Measurements from ENCODE around the gene CAMKK2. TPM values are rescaled to one million over a fixed set of nuclear protein-coding genes. Genes with fewer than 3 reads are reported as not detected.
"Not testable (repeated sequence)": the region's sequence is repeated elsewhere in the genome, so short reads cannot be mapped to it uniquely, and the experiment has no call there.

CAMKK2 gene
- polyA plus RNA-seq, 1 of the 3 experiments (the other 2 are of a cell fraction): 23.6 TPM

DNA sequence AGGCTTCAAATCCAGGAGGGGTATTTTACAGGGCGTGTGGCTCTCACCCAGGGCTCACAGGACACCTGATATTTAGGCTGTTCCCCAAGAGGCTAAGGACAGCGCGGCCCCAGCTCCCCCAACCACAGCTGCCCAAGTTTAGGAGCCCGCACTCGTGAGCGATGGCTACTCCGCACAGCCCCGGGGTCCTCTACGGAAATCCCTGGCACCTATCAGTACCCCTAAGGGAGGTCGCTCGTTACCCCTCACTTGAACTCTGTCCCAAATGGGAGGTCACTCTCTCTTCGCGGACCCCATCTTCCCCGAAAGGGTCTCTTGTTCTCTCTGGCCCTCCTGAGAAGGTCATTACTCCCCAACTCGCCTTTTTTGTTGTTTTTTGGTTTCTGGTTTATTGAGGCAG is 87.3 kb downstream of the CAMKK2 start (continued):
- TF ChIP-seq, protein P1, sequence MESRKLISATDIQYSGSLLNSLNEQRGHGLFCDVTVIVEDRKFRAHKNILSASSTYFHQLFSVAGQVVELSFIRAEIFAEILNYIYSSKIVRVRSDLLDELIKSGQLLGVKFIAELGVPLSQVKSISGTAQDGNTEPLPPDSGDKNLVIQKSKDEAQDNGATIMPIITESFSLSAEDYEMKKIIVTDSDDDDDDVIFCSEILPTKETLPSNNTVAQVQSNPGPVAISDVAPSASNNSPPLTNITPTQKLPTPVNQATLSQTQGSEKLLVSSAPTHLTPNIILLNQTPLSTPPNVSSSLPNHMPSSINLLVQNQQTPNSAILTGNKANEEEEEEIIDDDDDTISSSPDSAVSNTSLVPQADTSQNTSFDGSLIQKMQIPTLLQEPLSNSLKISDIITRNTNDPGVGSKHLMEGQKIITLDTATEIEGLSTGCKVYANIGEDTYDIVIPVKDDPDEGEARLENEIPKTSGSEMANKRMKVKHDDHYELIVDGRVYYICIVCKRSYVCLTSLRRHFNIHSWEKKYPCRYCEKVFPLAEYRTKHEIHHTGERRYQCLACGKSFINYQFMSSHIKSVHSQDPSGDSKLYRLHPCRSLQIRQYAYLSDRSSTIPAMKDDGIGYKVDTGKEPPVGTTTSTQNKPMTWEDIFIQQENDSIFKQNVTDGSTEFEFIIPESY (IDR thresholded peaks at IDR 0.05; ENCODE audit: borderline replicate concordance, low read depth): no peak
- TF ChIP-seq YY1 (IDR thresholded peaks at IDR 0.05; ENCODE audit: low read depth): no peak
- no peak for TF ChIP-seq GATA2 (CRISPR knock-in tag; IDR thresholded peaks at IDR 0.05)
- no peak for TF ChIP-seq RCOR1 (IDR thresholded peaks at IDR 0.05; ENCODE audit: low read length)
- no peak for TF ChIP-seq EP300 (IDR thresholded peaks at IDR 0.05; ENCODE audit: borderline replicate concordance in 1 of 2, low read depth in 1 of 2, low read length in 1 of 2)

DNA sequence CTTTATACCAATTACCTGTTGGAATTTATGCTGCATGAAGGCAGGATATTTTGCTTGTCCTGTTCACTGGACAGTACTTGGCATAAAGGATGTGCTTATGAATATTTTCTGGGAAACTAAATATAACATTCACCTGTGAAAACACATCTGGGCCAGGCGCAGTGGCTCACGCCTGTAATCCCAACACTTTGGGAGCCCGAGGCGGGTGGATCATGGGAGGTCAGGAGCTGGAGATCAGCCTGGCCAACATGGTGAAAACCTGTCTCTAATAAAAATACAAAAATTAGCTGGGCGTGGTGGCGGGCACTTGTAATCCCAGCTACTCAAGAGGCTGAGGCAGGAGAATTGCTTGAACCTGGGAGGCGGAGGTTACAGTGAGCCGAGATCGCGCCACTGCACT is 87.9 kb downstream of the CAMKK2 start:
- H3K9ac ChIP-seq; H3K4me3 ChIP-seq (ENCODE audit: low read depth in 2 of 2, low read length in 1 of 2); H3K27me3 ChIP-seq (ENCODE audit: insufficient read depth); H3K27ac ChIP-seq (ENCODE audit: low read depth in 2 of 2, low read length in 1 of 2); H3K36me3 ChIP-seq (replicated peaks in 1 of 2; ENCODE audit: control insufficient read depth in 1 of 2, insufficient read depth in 2 of 2, low read length in 1 of 2); H3K79me2 ChIP-seq (ENCODE audit: insufficient read depth); H2AFZ ChIP-seq (ENCODE audit: low read depth); DNase-seq; H3K4me2 ChIP-seq; H4K20me1 ChIP-seq (ENCODE audit: insufficient read depth); H3K9me3 ChIP-seq; POLR2A ChIA-PET; H3K9me2 ChIP-seq; H3K4me1 ChIP-seq (ENCODE audit: control insufficient read depth in 1 of 2, insufficient read depth in 2 of 2, low read depth in 1 of 2, low read length in 1 of 2); H3F3A ChIP-seq (replicated peaks; ENCODE audit: insufficient read depth): not testable (repeated sequence)
- 97% methylated on average over 10 of the region's 10 CpGs for WGBS (ENCODE audit: low lambda C conversion rate)
- CTCF ChIA-PET: interaction anchor here (1.3 kb wide), 1 partner anchor 96 kb away, joined by 4 read pairs; no protein-coding TSS in a partner anchor

DNA sequence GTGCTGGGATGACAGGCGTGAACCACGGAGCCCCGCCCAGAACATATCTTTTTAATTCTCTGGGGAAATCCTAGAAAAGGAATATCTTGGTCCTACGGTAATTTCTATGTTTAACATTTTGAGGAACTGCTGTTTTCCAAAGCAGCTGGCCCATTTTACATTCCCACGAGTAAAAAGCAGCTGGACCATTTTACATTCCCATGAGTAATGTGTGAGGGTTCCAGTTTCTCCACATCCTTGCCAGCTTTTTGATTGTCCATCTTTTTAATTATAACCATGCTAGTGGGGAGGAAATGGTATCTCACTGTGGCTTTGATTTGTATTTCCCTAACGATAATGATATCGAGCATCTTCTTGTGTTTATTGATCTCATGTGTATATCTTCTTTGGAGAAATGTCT is 91.0 kb downstream of the CAMKK2 start:
- WGBS (ENCODE audit: low lambda C conversion rate): 91% methylated on average over 7 of the region's 7 CpGs
- H4K20me1 ChIP-seq (ENCODE audit: insufficient read depth): no peaks in the 10 kb centered on the region
- no peak overlapping the region for H3K4me3 ChIP-seq (ENCODE audit: low read depth in 2 of 2, low read length in 1 of 2)
- H2AFZ ChIP-seq (ENCODE audit: low read depth): no peak overlapping the region
- CTCF ChIA-PET: no interaction called here
- TF ChIP-seq YY1 (IDR thresholded peaks at IDR 0.05; ENCODE audit: low read depth) (no peak), MEF2A (IDR thresholded peaks at IDR 0.05; ENCODE audit: borderline replicate concordance, low read depth) (no peak)
- TF ChIP-seq, protein P2, sequence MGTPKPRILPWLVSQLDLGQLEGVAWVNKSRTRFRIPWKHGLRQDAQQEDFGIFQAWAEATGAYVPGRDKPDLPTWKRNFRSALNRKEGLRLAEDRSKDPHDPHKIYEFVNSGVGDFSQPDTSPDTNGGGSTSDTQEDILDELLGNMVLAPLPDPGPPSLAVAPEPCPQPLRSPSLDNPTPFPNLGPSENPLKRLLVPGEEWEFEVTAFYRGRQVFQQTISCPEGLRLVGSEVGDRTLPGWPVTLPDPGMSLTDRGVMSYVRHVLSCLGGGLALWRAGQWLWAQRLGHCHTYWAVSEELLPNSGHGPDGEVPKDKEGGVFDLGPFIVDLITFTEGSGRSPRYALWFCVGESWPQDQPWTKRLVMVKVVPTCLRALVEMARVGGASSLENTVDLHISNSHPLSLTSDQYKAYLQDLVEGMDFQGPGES (IDR thresholded peaks at IDR 0.05; ENCODE audit: low read depth, low read length): no peak
- no peaks in the 10 kb centered on the region for H3K9me3 ChIP-seq
- peaks cover 0 to 13% of the 10 kb centered on the region in 2 experiments; a peak in 2 of 4 replicates for H3K4me1 ChIP-seq (ENCODE audit: control insufficient read depth in 1 of 2, insufficient read depth in 2 of 2, low read depth in 1 of 2, low read length in 1 of 2)
- H3F3A ChIP-seq (replicated peaks; ENCODE audit: insufficient read depth): no peaks in the 10 kb centered on the region
- no peaks in the 10 kb centered on the region for H3K9me2 ChIP-seq
- H3K27me3 ChIP-seq (ENCODE audit: insufficient read depth): 0 out of 2 replicates have a peak, but pooled peaks cover 6% of the 10 kb centered on the region
- H3K36me3 ChIP-seq (replicated peaks in 1 of 2; ENCODE audit: control insufficient read depth in 1 of 2, insufficient read depth in 2 of 2, low read length in 1 of 2): no peaks in the 10 kb centered on the region
- POLR2A ChIA-PET: no interaction called here
- no peaks in the 10 kb centered on the region for H3K79me2 ChIP-seq (ENCODE audit: insufficient read depth)
- no peak overlapping the region for H3K4me2 ChIP-seq
- DNase-seq: no peak
- H3K9ac ChIP-seq: no peak overlapping the region
- H3K27ac ChIP-seq (ENCODE audit: low read depth in 2 of 2, low read length in 1 of 2): no peak overlapping the region
